HG02759 (cell line): ENCODE results near the gene PARP3.

Experiments used
- ATAC-seq: cut with Tn5 transposase; IDR thresholded peaks from one replicate; pipeline ENCODE4 v1.9.1; 2021; ENCODE audit warnings: mild to moderate bottlenecking, moderate library complexity; ENCODE audit not compliant: unreplicated experiment

Gene PARP3

GRCh38 chr3:51933471-51934138 lies 8.6 kb upstream of the PARP3 start:
- no peak for ATAC-seq

GRCh38 chr3:51934139-51934850 lies 7.9 kb upstream of the PARP3 start:
- ATAC-seq = no peak

GRCh38 chr3:51934991-51935885 lies 6.9 kb upstream of the PARP3 start:
- ATAC-seq = no peak

- no peak for ATAC-seq
Observed at GRCh38 chr3:51935886-51936755, 6.0 kb upstream of the PARP3 start.

- no peak for ATAC-seq
Observed at GRCh38 chr3:51937014-51937413, 5.1 kb upstream of the PARP3 start.

- ATAC-seq = no peak
Observed at GRCh38 chr3:51937611-51938450, 4.3 kb upstream of the PARP3 start.

GRCh38 chr3:51938780-51939425 lies 3.3 kb upstream of the PARP3 start:
- no peak for ATAC-seq

GRCh38 chr3:51940648-51941462 lies 1.3 kb upstream of the PARP3 start:
- no peak for ATAC-seq

- no peak for ATAC-seq
Observed at GRCh38 chr3:51941463-51941797, 733 bp upstream of the PARP3 start.

GRCh38 chr3:51942603-51943450 lies 664 bp downstream of the PARP3 start:
- no peak for ATAC-seq

- no peak for ATAC-seq
Observed at GRCh38 chr3:51943451-51944391, 1.6 kb downstream of the PARP3 start.

- ATAC-seq = no peak
Observed at GRCh38 chr3:51944451-51945021, 2.4 kb downstream of the PARP3 start.

- no peak for ATAC-seq
Observed at GRCh38 chr3:51945031-51945840, 3.1 kb downstream of the PARP3 start.

GRCh38 chr3:51945926-51946705 lies 4.0 kb downstream of the PARP3 start:
- no peak for ATAC-seq

GRCh38 chr3:51946796-51947195 lies 4.6 kb downstream of the PARP3 start:
- no peak for ATAC-seq
